Trophoblast cell (in vitro differentiated cells and primary cell): ENCODE measurements around the gene RREB1.

Experiments
- DNase-seq, 2 donors: peaks; one replicate each; pipeline ENCODE4 v3.0.0-alpha.2; 2016
- H2AFZ ChIP-seq: 2 replicates; pipeline ENCODE4 v1.6.1; 2013; ENCODE audit warnings: low read length, moderate library complexity, mild to moderate bottlenecking; ENCODE audit not compliant: insufficient read depth, poor library complexity
- H2AK5ac ChIP-seq: 2 replicates; pipeline ENCODE4 v1.6.1; 2013; ENCODE audit warnings: mild to moderate bottlenecking, low read length
- H2BK120ac ChIP-seq: 2 replicates; pipeline ENCODE4 v1.6.1; 2013; ENCODE audit warnings: low read length, mild to moderate bottlenecking, moderate library complexity; ENCODE audit not compliant: insufficient read depth, poor library complexity
- H2BK12ac ChIP-seq: 2 replicates; pipeline ENCODE4 v1.6.1; 2013; ENCODE audit warnings: mild to moderate bottlenecking, low read length, moderate library complexity
- H2BK5ac ChIP-seq: 2 replicates; pipeline ENCODE4 v1.6.1; 2013; ENCODE audit warnings: low read length, low read depth, moderate library complexity, mild to moderate bottlenecking; ENCODE audit not compliant: poor library complexity
- H3K14ac ChIP-seq: 2 replicates; pipeline ENCODE4 v1.6.1; 2013; ENCODE audit warnings: mild to moderate bottlenecking, low read length
- H3K18ac ChIP-seq: 2 replicates; pipeline ENCODE4 v1.6.1; 2013; ENCODE audit warnings: mild to moderate bottlenecking, low read length
- H3K23ac ChIP-seq: 2 replicates; pipeline ENCODE4 v1.6.1; 2013; ENCODE audit warnings: low read length
- H3K27ac ChIP-seq: 2 replicates; pipeline ENCODE4 v1.5.1; 2013; ENCODE audit warnings: low read depth, mild to moderate bottlenecking, inconsistent platforms, low read length, moderate library complexity
- H3K27me3 ChIP-seq: 2 replicates; pipeline ENCODE4 v1.6.1; 2013; ENCODE audit warnings: inconsistent platforms, mild to moderate bottlenecking, low read length, moderate library complexity; ENCODE audit not compliant: insufficient read depth
- H3K36me3 ChIP-seq, 2 experiments: 1 replicate in 1 of 2; 2 replicates in 1 of 2; pipeline ENCODE4 v1.6.1; 2013; ENCODE audit warnings: low read length in 2 of 2, mild to moderate bottlenecking in 2 of 2, moderate library complexity in 1 of 2; ENCODE audit not compliant: insufficient read depth in 2 of 2, control insufficient read depth in 1 of 2
- H3K4ac ChIP-seq: 2 replicates; pipeline ENCODE4 v1.6.1; 2013; ENCODE audit warnings: low read depth, mild to moderate bottlenecking, low read length, moderate library complexity
- H3K4me1 ChIP-seq, 2 experiments: 1 replicate in 1 of 2; 2 replicates in 1 of 2; pipeline ENCODE4 v1.6.1; 2013; ENCODE audit warnings: low read length in 2 of 2, mild to moderate bottlenecking in 2 of 2, moderate library complexity in 1 of 2; ENCODE audit not compliant: insufficient read depth in 2 of 2, control insufficient read depth in 1 of 2
- H3K4me2 ChIP-seq: 2 replicates; pipeline ENCODE4 v1.6.1; 2013; ENCODE audit warnings: inconsistent platforms, mild to moderate bottlenecking, low read length, moderate library complexity
- H3K4me3 ChIP-seq: 2 replicates; pipeline ENCODE4 v1.5.1; 2013; ENCODE audit warnings: mild to moderate bottlenecking, low read depth, low read length, inconsistent platforms
- H3K79me1 ChIP-seq: one replicate; pipeline ENCODE4 v1.6.1; 2013; ENCODE audit warnings: low read length
- H3K79me2 ChIP-seq: 2 replicates; pipeline ENCODE4 v1.6.1; 2013; ENCODE audit warnings: low read length, mild to moderate bottlenecking; ENCODE audit not compliant: control insufficient read depth, insufficient read depth, poor library complexity
- H3K9ac ChIP-seq: 2 replicates; pipeline ENCODE4 v1.6.1; 2013; ENCODE audit warnings: mild to moderate bottlenecking, low read length
- H3K9me3 ChIP-seq: 2 replicates; pipeline ENCODE4 v1.6.1; 2013; ENCODE audit warnings: low read depth, mild to moderate bottlenecking, control low read depth, inconsistent platforms, low read length; ENCODE audit not compliant: insufficient read depth
- H4K12ac ChIP-seq: 2 replicates; pipeline ENCODE4 v1.6.1; 2013; ENCODE audit warnings: low read depth, mild to moderate bottlenecking, low read length, moderate library complexity
- H4K8ac ChIP-seq: 2 replicates; pipeline ENCODE4 v1.6.1; 2013; ENCODE audit warnings: low read depth, mild to moderate bottlenecking, low read length, moderate library complexity
- H4K91ac ChIP-seq: one replicate; pipeline ENCODE4 v1.6.1; 2013; ENCODE audit warnings: low read depth, mild to moderate bottlenecking, low read length, moderate library complexity
- WGBS: extraction: QIAGEN DNeasy Blood & Tissue Kit; methylation state at CpG from one replicate; pipeline ENCODE4 v1.1.7; 2013; ENCODE audit warnings: missing lambda C conversion rate; ENCODE audit not compliant: insufficient read length, insufficient coverage; ENCODE audit errors: extremely low coverage; 5-methylcytosine and 5-hydroxymethylcytosine counted together

The RREB1 gene

DNA sequence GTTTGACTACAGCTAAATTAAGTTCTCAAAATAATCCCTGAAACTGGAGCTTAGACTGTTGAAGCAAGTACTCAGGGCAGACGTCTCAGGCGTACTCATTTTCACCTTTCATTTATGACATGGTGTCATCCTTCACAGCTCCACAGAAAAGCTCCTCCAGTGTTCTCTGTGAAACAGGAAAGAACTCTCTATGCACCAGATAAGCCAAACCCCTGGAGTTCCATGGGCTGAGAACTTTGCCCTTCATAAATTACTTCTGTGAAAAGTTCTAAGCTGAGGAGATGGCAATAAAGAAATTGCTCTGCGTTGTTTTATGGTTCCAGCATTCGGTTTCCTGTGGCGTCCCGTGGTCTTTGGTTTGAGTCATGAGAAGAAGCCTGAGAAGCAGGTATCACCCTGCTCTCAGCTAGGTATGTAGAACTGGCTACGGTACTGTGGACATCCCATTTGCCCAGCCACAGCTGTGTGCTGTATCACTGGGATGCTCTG is 20.2 kb upstream of the RREB1 start:
- Histone ChIP-seq H3K79me2 (no peaks in the 10 kb centered on the region), H2BK120ac (no peak overlapping the region), H2BK5ac (no peak overlapping the region), H4K91ac (no peak overlapping the region), H2AK5ac (peak overlapping the region; percentile 98), H3K27me3 (no peaks in the 10 kb centered on the region), H4K8ac (no peak overlapping the region), H3K18ac (no peak overlapping the region), H3K4me1 (peaks cover 8 to 10% of the 10 kb centered on the region in 2 experiments), H4K12ac (no peak overlapping the region), H3K27ac (no peak overlapping the region), H2AFZ (no peak overlapping the region), H3K14ac (no peak overlapping the region), H3K23ac (no peak overlapping the region), H3K4me3 (no peak overlapping the region), H3K9me3 (no peaks in the 10 kb centered on the region), H3K9ac (no peak overlapping the region), H3K36me3 (no peaks in the 10 kb centered on the region), H2BK12ac (no peak overlapping the region), H3K4ac (no peak overlapping the region), H3K4me2 (no peak overlapping the region), H3K79me1 (peaks cover 5% of the 10 kb centered on the region)
- no peak for DNase-seq
- no CpG with 5 or more reads among the region's 7 CpGs for whole genome bisulfite sequencing

DNA sequence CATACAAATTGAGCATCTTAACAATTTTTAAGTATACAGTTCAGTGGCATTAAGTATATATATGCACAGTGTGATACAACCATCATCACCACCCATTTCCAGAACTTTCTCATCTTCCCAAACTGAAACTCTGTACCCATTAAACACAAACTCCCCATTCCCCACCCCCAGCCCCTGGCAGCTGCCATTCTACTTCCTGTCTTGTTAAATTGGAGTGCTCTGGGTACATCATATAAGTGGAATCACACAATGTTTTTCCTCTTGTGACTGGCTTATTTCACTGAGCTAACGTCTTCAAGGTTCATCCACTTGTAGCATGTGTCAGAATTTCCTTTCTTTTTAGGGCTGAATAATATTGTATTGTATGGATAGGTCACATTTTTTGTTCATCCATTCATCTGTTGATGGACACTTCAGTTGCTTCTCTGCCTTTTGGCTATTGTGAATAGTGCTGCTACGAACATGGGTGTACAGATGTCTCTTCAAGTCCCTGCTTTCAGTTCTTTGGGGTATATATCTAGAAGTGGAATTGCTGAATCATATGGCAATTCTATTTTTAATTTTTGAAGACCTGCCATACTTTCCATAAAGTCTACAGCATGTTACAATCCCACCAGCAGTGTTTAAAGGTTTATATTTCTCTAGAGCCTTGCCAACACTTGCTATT is 19.6 kb upstream of the RREB1 start:
- Histone ChIP-seq H3K4me3 (no peak overlapping the region), H3K79me1 (peaks cover 5% of the 10 kb centered on the region), H3K79me2 (no peaks in the 10 kb centered on the region), H2AFZ (no peak overlapping the region), H3K27me3 (no peaks in the 10 kb centered on the region), H3K4ac (no peak overlapping the region), H2BK12ac (no peak overlapping the region), H3K4me1 (peaks cover 8 to 10% of the 10 kb centered on the region in 2 experiments), H3K23ac (no peak overlapping the region), H3K18ac (no peak overlapping the region), H3K27ac (no peak overlapping the region), H2AK5ac (no peak overlapping the region), H4K8ac (no peak overlapping the region), H3K14ac (no peak overlapping the region), H3K9ac (no peak overlapping the region), H4K91ac (no peak overlapping the region), H2BK120ac (no peak overlapping the region), H3K9me3 (no peaks in the 10 kb centered on the region), H2BK5ac (no peak overlapping the region), H3K36me3 (no peaks in the 10 kb centered on the region), H4K12ac (no peak overlapping the region), H3K4me2 (no peak overlapping the region)
- WGBS: no CpG with 5 or more reads among the region's 2 CpGs
- no peak for DNase-seq

DNA sequence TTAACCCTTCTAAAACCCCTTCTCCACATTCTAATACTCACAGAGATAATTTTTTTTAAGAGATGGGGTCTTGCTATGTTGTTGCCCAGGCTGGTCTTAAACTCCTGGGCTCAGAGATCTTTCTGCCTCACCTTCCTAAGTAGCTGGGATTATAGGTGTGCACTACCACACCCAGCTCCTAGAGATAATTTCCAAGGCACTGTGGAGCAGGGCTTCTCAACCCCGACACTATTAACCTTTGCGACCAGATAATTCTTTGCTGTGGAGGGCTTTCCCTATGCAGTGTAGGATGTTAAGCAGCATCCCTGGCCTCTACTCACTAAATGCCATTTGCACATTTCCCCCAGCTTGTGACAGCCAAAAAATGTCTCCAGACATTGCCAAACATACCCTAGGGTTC is 8.8 kb upstream of the RREB1 start:
- H3K79me2 ChIP-seq: no peaks in the 10 kb centered on the region
- no peak overlapping the region for H4K8ac ChIP-seq
- H3K27me3 ChIP-seq: no peaks in the 10 kb centered on the region
- WGBS: no CpG with 5 or more reads among the region's 2 CpGs
- no peak overlapping the region for H2BK5ac ChIP-seq
- no peak overlapping the region for H3K9ac ChIP-seq
- DNase-seq: no peak
- no peak overlapping the region for H3K18ac ChIP-seq
- H4K12ac ChIP-seq: no peak overlapping the region
- no peaks in the 10 kb centered on the region for H3K79me1 ChIP-seq
- no peak overlapping the region for H2AK5ac ChIP-seq
- H3K4me2 ChIP-seq: no peak overlapping the region
- H3K9me3 ChIP-seq: peaks cover 2% of the 10 kb centered on the region
- H2BK12ac ChIP-seq: no peak overlapping the region
- no peak overlapping the region for H3K14ac ChIP-seq
- no peak overlapping the region for H3K23ac ChIP-seq
- H4K91ac ChIP-seq: no peak overlapping the region
- H3K4me3 ChIP-seq: no peak overlapping the region
- no peak overlapping the region for H3K27ac ChIP-seq
- H3K4me1 ChIP-seq: peaks cover 0 to 2% of the 10 kb centered on the region in 2 experiments
- H2AFZ ChIP-seq: no peak overlapping the region
- no peak overlapping the region for H2BK120ac ChIP-seq
- H3K4ac ChIP-seq: no peak overlapping the region
- H3K36me3 ChIP-seq: no peaks in the 10 kb centered on the region

DNA sequence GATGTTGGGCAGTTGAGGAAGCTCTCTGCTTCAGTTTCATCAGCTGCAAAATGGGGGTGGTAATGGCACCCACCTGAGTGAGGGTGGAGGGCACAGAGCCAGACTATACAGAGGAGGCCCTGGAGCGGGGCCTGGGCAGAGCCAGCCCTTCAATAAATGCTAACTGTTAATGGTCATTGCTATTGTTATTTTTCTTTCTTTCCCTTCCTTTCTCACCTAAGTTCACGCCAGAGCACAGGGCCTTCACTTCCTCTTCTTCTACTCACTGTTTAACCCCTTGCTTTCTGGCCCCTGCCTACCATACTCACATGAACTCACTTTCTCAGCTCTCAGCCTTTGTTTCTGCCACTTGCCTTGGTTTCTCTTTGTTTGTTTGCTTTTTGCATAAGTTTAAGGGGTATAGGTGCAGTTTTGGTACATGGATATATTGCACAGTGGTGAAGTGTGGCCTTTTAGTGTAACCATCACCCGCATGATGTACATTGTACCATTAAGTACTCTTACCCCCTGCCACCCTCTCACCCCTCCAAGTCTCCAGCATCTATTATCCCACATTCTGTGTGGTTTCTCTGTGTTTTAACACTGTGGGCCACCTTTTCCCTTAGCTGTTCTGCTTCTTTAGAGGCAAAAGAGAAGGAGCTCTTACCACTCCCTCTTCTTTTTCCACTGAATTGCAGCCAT is 7.5 kb upstream of the RREB1 start:
- Histone ChIP-seq H3K4me2 (no peak overlapping the region), H4K91ac (no peak overlapping the region), H3K79me2 (no peaks in the 10 kb centered on the region), H4K8ac (no peak overlapping the region), H2BK120ac (no peak overlapping the region), H3K4me3 (no peak overlapping the region), H3K14ac (no peak overlapping the region), H3K27me3 (no peaks in the 10 kb centered on the region), H3K4me1 (peaks cover 0 to 2% of the 10 kb centered on the region in 2 experiments), H2BK12ac (no peak overlapping the region), H3K36me3 (no peaks in the 10 kb centered on the region), H3K18ac (no peak overlapping the region), H3K27ac (no peak overlapping the region), H3K23ac (no peak overlapping the region), H2AFZ (no peak overlapping the region), H4K12ac (no peak overlapping the region), H3K79me1 (no peaks in the 10 kb centered on the region), H2BK5ac (no peak overlapping the region), H3K4ac (no peak overlapping the region), H2AK5ac (no peak overlapping the region), H3K9me3 (peaks cover 2% of the 10 kb centered on the region), H3K9ac (no peak overlapping the region)
- DNase-seq: no peak
- WGBS: no CpG with 5 or more reads among the region's 3 CpGs
